Neural progenitor cell (in vitro differentiated cells): Measurements from ENCODE around the gene TSC22D3. TPM values are rescaled to one million over a fixed set of nuclear protein-coding genes. Genes with fewer than 3 reads are reported as not detected.

Source experiments
- DNase-seq: peaks from one replicate; pipeline ENCODE4 v3.0.0-alpha.2; 2016; ENCODE audit warnings: low spot score
- H2AFZ ChIP-seq: fragments of 200-600 bp; sonication (generic); replicated peaks from 2 replicates; pipeline ENCODE4 v1.6.1; 2016; ENCODE audit warnings: antibody characterized with exemption
- H3F3A ChIP-seq: fragments of 200-600 bp; sonication (generic); 2 replicates; pipeline ENCODE4 v1.6.1; 2016; ENCODE audit warnings: antibody characterized with exemption, low read depth
- H3K27ac ChIP-seq: fragments of 200-600 bp; sonication (generic); 2 replicates; pipeline ENCODE4 v1.5.1; 2016; ENCODE audit warnings: mild to moderate bottlenecking
- H3K27me3 ChIP-seq: fragments of 200-600 bp; sonication (generic); 2 replicates; pipeline ENCODE4 v1.6.1; 2016; ENCODE audit warnings: mild to moderate bottlenecking, moderate library complexity
- H3K36me3 ChIP-seq: fragments of 200-600 bp; sonication (generic); 2 replicates; pipeline ENCODE4 v1.5.1; 2016
- H3K4me1 ChIP-seq: fragments of 200-600 bp; sonication (generic); 2 replicates; pipeline ENCODE4 v1.6.1; 2016; ENCODE audit warnings: mixed run types
- H3K4me2 ChIP-seq: fragments of 200-600 bp; sonication (generic); 2 replicates; pipeline ENCODE4 v1.6.1; 2016
- H3K4me3 ChIP-seq: fragments of 200-600 bp; sonication (generic); 2 replicates; pipeline ENCODE4 v1.5.1; 2016
- H3K79me2 ChIP-seq: fragments of 200-600 bp; sonication (generic); 2 replicates; pipeline ENCODE4 v1.6.1; 2016; ENCODE audit warnings: low read depth
- H3K9ac ChIP-seq: fragments of 200-600 bp; sonication (generic); 2 replicates; pipeline ENCODE4 v1.6.1; 2016
- H3K9me3 ChIP-seq: fragments of 200-600 bp; sonication (generic); 2 replicates; pipeline ENCODE4 v1.5.1; 2016; ENCODE audit warnings: low read depth
- H4K20me1 ChIP-seq: fragments of 200-600 bp; sonication (generic); 2 replicates; pipeline ENCODE4 v1.6.1; 2016; ENCODE audit warnings: low read depth
- H3K27ac Mint-ChIP-seq: 3 replicates; pipeline ENCODE4 v1.8.0; 2021; ENCODE audit warnings: mixed read lengths
- H3K27me3 Mint-ChIP-seq: 2 replicates; pipeline ENCODE4 v1.8.0; 2022; ENCODE audit warnings: low read depth, mild to moderate bottlenecking, inconsistent platforms, moderate library complexity, mixed read lengths; ENCODE audit not compliant: insufficient read depth
- H3K36me3 Mint-ChIP-seq: 3 replicates; pipeline ENCODE4 v1.8.0; 2021; ENCODE audit warnings: mixed read lengths
- H3K4me1 Mint-ChIP-seq: 3 replicates; pipeline ENCODE4 v1.8.0; 2021; ENCODE audit warnings: mixed read lengths
- H3K4me3 Mint-ChIP-seq: 3 replicates; pipeline ENCODE4 v1.8.0; 2021; ENCODE audit warnings: mild to moderate bottlenecking, moderate library complexity, mixed read lengths
- H3K9me3 Mint-ChIP-seq: 3 replicates; pipeline ENCODE4 v1.8.0; 2020; ENCODE audit warnings: mixed read lengths
- CTCF ChIP-seq: fragments of 200-600 bp; sonication (generic); IDR thresholded peaks from 2 replicates; pipeline ENCODE4 v1.5.1; 2017; ENCODE audit warnings: antibody characterized with exemption, mild to moderate bottlenecking
- EZH2 ChIP-seq: fragments of 200-600 bp; sonication (generic); IDR thresholded peaks from 2 replicates; pipeline ENCODE4 v1.6.1; 2017; ENCODE audit warnings: antibody characterized with exemption, mild to moderate bottlenecking, moderate library complexity
- EZH2phosphoT487 ChIP-seq: fragments of 200-600 bp; sonication (generic); IDR thresholded peaks from 2 replicates; pipeline ENCODE4 v1.6.1; 2017; ENCODE audit warnings: antibody characterized with exemption
- total RNA-seq: library from RNA; depleted of rRNA; stranded (reverse); fragments of >200 nt; gene quantifications from 2 replicates; pipeline ENCODE4 v1.2.3, GENCODE V29; 2015; ENCODE audit warnings: low replicate concordance

TSC22D3 gene
- total RNA-seq, 1 donor from 2014 or later = 44.9 TPM

- H3K4me3 Mint-ChIP-seq = peak overlapping the region; percentile 91
- H3K4me1 Mint-ChIP-seq = peaks cover 19% of the 10 kb centered on the region
- Histone ChIP-seq H3K9me3 (no peaks in the 10 kb centered on the region), H2AFZ (peak overlapping the region; percentile 77), H4K20me1 (no peaks in the 10 kb centered on the region), H3K4me2 (peak overlapping the region; percentile 87), H3F3A (no peaks in the 10 kb centered on the region), H3K79me2 (no peaks in the 10 kb centered on the region), H3K4me1 (peaks cover 7% of the 10 kb centered on the region), H3K27ac (no peak overlapping the region), H3K36me3 (no peaks in the 10 kb centered on the region), H3K9ac (peak overlapping the region; percentile 34), H3K27me3 (peaks cover 7% of the 10 kb centered on the region), H3K4me3 (peak overlapping the region; percentile 63)
- H3K36me3 Mint-ChIP-seq = peaks cover 7% of the 10 kb centered on the region
- no peaks in the 10 kb centered on the region for H3K9me3 Mint-ChIP-seq
- TF ChIP-seq CTCF (no peak), EZH2 (no peak), EZH2phosphoT487 (no peak)
- peak; percentile 69 for DNase-seq
- H3K27me3 Mint-ChIP-seq = peaks cover 10% of the 10 kb centered on the region
- H3K27ac Mint-ChIP-seq = no peak overlapping the region
These were observed 58.5 kb downstream of the TSC22D3 start for GRCh38 chrX:107716816-107717700.

GRCh38 chrX:107716118-107716684, 59.4 kb downstream of the TSC22D3 start:
- H3K27me3 Mint-ChIP-seq = peaks cover 7% of the 10 kb centered on the region
- peaks cover 7% of the 10 kb centered on the region for H3K27me3 ChIP-seq
- H4K20me1 ChIP-seq = no peaks in the 10 kb centered on the region
- peak overlapping the region; percentile 77 for H2AFZ ChIP-seq
- H3K9me3 ChIP-seq = no peaks in the 10 kb centered on the region
- peak overlapping the region; percentile 75 for H3K27ac Mint-ChIP-seq
- H3F3A ChIP-seq = no peaks in the 10 kb centered on the region
- H3K9ac ChIP-seq = peak overlapping the region; percentile 34
- H3K4me1 ChIP-seq = peaks cover 10% of the 10 kb centered on the region
- H3K36me3 Mint-ChIP-seq = peaks cover 7% of the 10 kb centered on the region
- no peaks in the 10 kb centered on the region for H3K79me2 ChIP-seq
- H3K27ac ChIP-seq = no peak overlapping the region
- peak; percentile 82 for DNase-seq
- H3K9me3 Mint-ChIP-seq = no peaks in the 10 kb centered on the region
- TF ChIP-seq CTCF (no peak), EZH2 (no peak), EZH2phosphoT487 (no peak)
- no peaks in the 10 kb centered on the region for H3K36me3 ChIP-seq
- peak overlapping the region; percentile 87 for H3K4me2 ChIP-seq
- H3K4me3 Mint-ChIP-seq = peak overlapping the region; percentile 91
- peak overlapping the region; percentile 63 for H3K4me3 ChIP-seq
- peaks cover 23% of the 10 kb centered on the region for H3K4me1 Mint-ChIP-seq

- Histone ChIP-seq H3K27me3 (peaks cover 7% of the 10 kb centered on the region), H2AFZ (peak overlapping the region; percentile 77), H3K4me3 (peak overlapping the region; percentile 63), H3K4me2 (peak overlapping the region; percentile 87), H3K4me1 (peaks cover 10% of the 10 kb centered on the region), H4K20me1 (no peaks in the 10 kb centered on the region), H3K36me3 (no peaks in the 10 kb centered on the region), H3K9ac (peak overlapping the region; percentile 34), H3F3A (no peaks in the 10 kb centered on the region), H3K79me2 (no peaks in the 10 kb centered on the region), H3K9me3 (no peaks in the 10 kb centered on the region), H3K27ac (no peak overlapping the region)
- peaks cover 7% of the 10 kb centered on the region for H3K36me3 Mint-ChIP-seq
- DNase-seq = no peak
- peak overlapping the region; percentile 75 for H3K27ac Mint-ChIP-seq
- H3K4me3 Mint-ChIP-seq = peak overlapping the region; percentile 91
- peaks cover 5% of the 10 kb centered on the region for H3K27me3 Mint-ChIP-seq
- peaks cover 30% of the 10 kb centered on the region for H3K4me1 Mint-ChIP-seq
- TF ChIP-seq EZH2phosphoT487 (no peak), CTCF (no peak), EZH2 (no peak)
- H3K9me3 Mint-ChIP-seq = no peaks in the 10 kb centered on the region
These were observed 60.1 kb downstream of the TSC22D3 start for GRCh38 chrX:107715331-107716117.
